GM12878 (cell line): ENCODE data around the gene COQ2. TPM values are rescaled to one million over a fixed set of nuclear protein-coding genes. Genes with fewer than 3 reads are reported as not detected.

Experiments
- ATAC-seq: fragments of 200-7000 bp; cut with Tn5 transposase; 3 replicates; pipeline ENCODE4 v1.9.1; 2020; ENCODE audit warnings: mild to moderate bottlenecking, moderate library complexity
- BruUV-seq: library from RNA; stranded (reverse); fragments of 400-500 nt; replicated peaks from 2 replicates; lab custom pipeline; 2021; lab: Mats Ljungman, UMichigan
- CTCF ChIA-PET: fragments of 300-600 bp; sonication (Branson Sonifier 250); formaldehyde crosslinking; extraction: SDS; loops from one replicate; lab custom pipeline; 2021; ENCODE audit warnings: inconsistent platforms; lab: Yijun Ruan, JAX
- POLR2A ChIA-PET: fragments of 350-600 bp; formaldehyde crosslinking; extraction: SDS; loops from one replicate; lab custom pipeline; 2021; ENCODE audit warnings: inconsistent platforms; lab: Charles Lee
- RAD21 ChIA-PET: fragments of 300-600 bp; sonication (Branson Sonifier 250); formaldehyde crosslinking; loops from one replicate; lab custom pipeline; 2023; ENCODE audit warnings: antibody characterized with exemption; ENCODE audit not compliant: unreplicated experiment; lab: Charles Lee
- SMC1A ChIA-PET: fragments of 300-600 bp; sonication (Branson Sonifier 250); formaldehyde crosslinking; loops from one replicate; lab custom pipeline; 2023; ENCODE audit not compliant: unreplicated experiment, uncharacterized antibody; lab: Charles Lee
- DNase-seq: peaks from one replicate; pipeline ENCODE4 v3.0.0-alpha.2; 2011; ENCODE audit warnings: low read depth, low spot score
- FAIRE-seq: peaks from 3 replicates; lab custom pipeline; 2011; peaks lifted over from hg19 to GRCh38; lab: Jason Lieb, UNC
- H2AFZ ChIP-seq: 2 replicates; pipeline ENCODE4 v1.6.0; 2011; ENCODE audit warnings: low read depth, low read length, control low read depth; ENCODE audit not compliant: control insufficient read depth
- H3K27ac ChIP-seq: 2 replicates; pipeline ENCODE4 v1.5.1; 2011; ENCODE audit warnings: control low read depth; ENCODE audit not compliant: control insufficient read depth, insufficient read depth
- H3K27me3 ChIP-seq, 2 experiments: replicated peaks in 1 of 2; 2 replicates each; pipeline versions ENCODE4 v1.6.0 to v1.6.1; 2011; ENCODE audit warnings: low read length in 1 of 2; ENCODE audit not compliant: control insufficient read depth in 2 of 2, insufficient read depth in 2 of 2
- H3K36me3 ChIP-seq, 2 experiments: 2 replicates each; pipeline ENCODE4 v1.5.1; 2011; ENCODE audit warnings: low read length in 1 of 2; ENCODE audit not compliant: control insufficient read depth in 2 of 2, insufficient read depth in 2 of 2
- H3K4me1 ChIP-seq: 2 replicates; pipeline ENCODE4 v1.6.1; 2011; ENCODE audit warnings: mild to moderate bottlenecking, low read length, moderate library complexity, mixed read lengths; ENCODE audit not compliant: control insufficient read depth, insufficient read depth
- H3K4me2 ChIP-seq: 2 replicates; pipeline ENCODE4 v1.6.0; 2011; ENCODE audit warnings: control low read depth; ENCODE audit not compliant: control insufficient read depth, insufficient read depth
- H3K4me3 ChIP-seq: fragments of 200-600 bp; sonication (generic); 2 replicates; pipeline ENCODE4 v1.5.1; 2016
- H3K79me2 ChIP-seq: 2 replicates; pipeline ENCODE4 v1.6.0; 2011; ENCODE audit warnings: low read length; ENCODE audit not compliant: control insufficient read depth, insufficient read depth
- H3K9ac ChIP-seq: 2 replicates; pipeline ENCODE4 v1.8.0; 2011; ENCODE audit warnings: low read length, control low read depth, mixed read lengths; ENCODE audit not compliant: control insufficient read depth, insufficient read depth
- H3K9me3 ChIP-seq: replicated peaks from 3 replicates; pipeline ENCODE4 v1.5.1; 2011; ENCODE audit warnings: mild to moderate bottlenecking, low read length; ENCODE audit not compliant: control insufficient read depth, insufficient read depth
- H4K20me1 ChIP-seq: 2 replicates; pipeline ENCODE4 v1.6.0; 2011; ENCODE audit not compliant: control insufficient read depth, insufficient read depth
- IKZF2 ChIP-seq, 2 experiments: fragments of 450-650 bp; IDR thresholded peaks; 2 replicates each; pipeline ENCODE4 v1.6.1; 2017; ENCODE audit warnings: mild to moderate bottlenecking in 2 of 2, moderate library complexity in 2 of 2
- NR2C1 ChIP-seq: fragments of 450-650 bp; IDR thresholded peaks from 2 replicates; pipeline ENCODE4 v1.6.1; 2017; ENCODE audit warnings: antibody characterized with exemption, mild to moderate bottlenecking, moderate library complexity
- RAD21 ChIP-seq: IDR thresholded peaks from 2 replicates; pipeline ENCODE4 v1.6.1; 2011; ENCODE audit warnings: mild to moderate bottlenecking, low read depth, low read length, moderate library complexity; ENCODE audit not compliant: insufficient read depth
- RELA ChIP-seq: fragments of 450-650 bp; IDR thresholded peaks from 2 replicates; pipeline ENCODE4 v1.8.0; 2014; ENCODE audit warnings: borderline replicate concordance; ENCODE audit not compliant: partially characterized antibody
- SRF ChIP-seq, 2 experiments: IDR thresholded peaks; 2 replicates each; pipeline ENCODE4 v1.6.1; 2011; ENCODE audit warnings: low read depth in 2 of 2, low read length in 2 of 2, mild to moderate bottlenecking in 1 of 2, moderate library complexity in 1 of 2
- TCF3 ChIP-seq: IDR thresholded peaks from 2 replicates; pipeline ENCODE4 v1.6.1; 2012; ENCODE audit warnings: low read depth, mild to moderate bottlenecking, low read length, borderline replicate concordance; ENCODE audit not compliant: insufficient read depth
- ZBED1 ChIP-seq: IDR thresholded peaks from 2 replicates; pipeline ENCODE4 v1.6.1; 2016; ENCODE audit warnings: borderline replicate concordance
- WGBS: methylation state at CpG from one replicate; pipeline ENCODE4 v1.1.6; 2016; ENCODE audit warnings: low lambda C conversion rate; ENCODE audit not compliant: insufficient replicate concordance, insufficient coverage; ENCODE audit errors: missing lambda C conversion rate; 5-methylcytosine and 5-hydroxymethylcytosine counted together
- in situ Hi-C: fragments of 300-500 bp; cut with MboI; formaldehyde crosslinking; loops from 9 replicates; pipeline ENCODE4 v1.14.3; 2018; ENCODE audit warnings: mixed read lengths
- intact Hi-C: fragments of 100-400 bp; cut with micrococcal nuclease; formaldehyde crosslinking; loops from one replicate; pipeline ENCODE4 v1.14.2; 2022; ENCODE audit not compliant: unreplicated experiment
- polyA plus RNA-seq, 11 experiments: library from polyadenylated mRNA; depleted of rRNA in 4 of 11; unstranded in 6 of 11; stranded (reverse) in 5 of 11; fragments of >200 nt; fragmentation: Nextera tagmentation in 4 of 11; fragmentation: Illumina TruSeq in 1 of 11; extraction: Ambion mirVana in 4 of 11; extraction: Trizol in 1 of 11; gene quantifications; 1 replicate in 1 of 11; 2 replicates in 10 of 11; pipeline versions ENCODE4 v1.2.1 to v1.2.3, GENCODE V29; 2011 to 2016; ENCODE audit warnings: inconsistent platforms in 2 of 11, missing spikeins in 2 of 11, low read depth in 1 of 11
- total RNA-seq, 4 experiments: library from RNA; depleted of rRNA in 3 of 4; stranded (reverse); fragments of >200 nt in 3 of 4; fragmentation: Illumina TruSeq in 1 of 4; extraction: Trizol in 1 of 4; gene quantifications; 2 replicates each; pipeline versions ENCODE4 v1.2.1 to v1.2.3, GENCODE V29; 2013 to 2021
- TF ChIP-seq, protein P1 (sequence below): fragments of 450-650 bp; IDR thresholded peaks from 2 replicates; pipeline ENCODE4 v1.6.1; 2016; ENCODE audit warnings: mild to moderate bottlenecking
- TF ChIP-seq, protein P2 (sequence below): fragments of 450-650 bp; IDR thresholded peaks from 2 replicates; pipeline ENCODE4 v1.6.1; 2017; ENCODE audit warnings: mild to moderate bottlenecking, moderate library complexity
- TF ChIP-seq, protein P3 (sequence below): IDR thresholded peaks from 2 replicates; pipeline ENCODE4 v1.6.1; 2012; ENCODE audit warnings: low read depth, low read length, improper control_type of control experiment
- TF ChIP-seq, protein P4 (sequence below): fragments of 450-650 bp; IDR thresholded peaks from 2 replicates; pipeline ENCODE4 v1.6.1; 2017; ENCODE audit warnings: mild to moderate bottlenecking

Gene COQ2
- total and polyA plus RNA-seq, 10 of the 15 experiments (the other 5 are each of a cell fraction or from before 2014, with no cell fraction given): 5.0 to 46.7 (median 19.1) TPM

DNA sequence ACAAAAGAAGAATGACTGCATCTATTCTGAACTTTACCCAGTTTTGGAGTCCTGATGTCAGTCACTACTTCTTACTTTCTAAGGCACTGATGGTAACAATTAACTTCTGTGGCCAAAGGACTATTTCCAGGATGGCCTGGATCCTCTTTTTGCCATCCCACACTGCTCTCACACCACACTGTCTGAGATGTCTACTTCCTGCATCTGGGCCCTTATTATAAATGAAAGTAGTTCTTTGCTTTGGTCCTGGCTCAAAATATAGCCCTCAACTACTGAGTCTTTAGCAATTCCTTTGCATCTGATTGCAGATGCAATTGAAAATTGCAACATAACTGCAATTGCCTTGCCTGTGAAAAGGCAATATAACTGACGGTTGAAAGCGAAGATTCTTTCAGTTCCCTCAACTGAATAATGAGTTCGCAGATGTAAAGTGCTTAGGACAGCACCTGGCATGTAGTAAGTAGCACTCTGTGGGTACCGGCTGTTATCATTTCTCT lies 44.2 kb downstream of the COQ2 start:
- no peaks in the 10 kb centered on the region for H4K20me1 ChIP-seq
- no peak overlapping the region for H3K9ac ChIP-seq
- H3K9me3 ChIP-seq: no peaks in the 10 kb centered on the region
- no peaks in the 10 kb centered on the region for H3K36me3 ChIP-seq
- H2AFZ ChIP-seq: no peak overlapping the region
- DNase-seq (peak; percentile 96), ATAC-seq (peak; percentile 90), FAIRE-seq (peak; percentile 86)
- WGBS: 0% methylated on average over 4 of the region's 4 CpGs
- ChIA-PET CTCF (interaction anchor here (0.8 to 4.3 kb wide), 9 partner anchors 10 to 166 kb away, joined by 3 to 38 read pairs (median 4); no protein-coding TSS in a partner anchor), RAD21 (interaction anchor here (0.7 to 2.9 kb wide), 13 partner anchors 11 to 130 kb away, joined by 3 to 23 read pairs (median 4); no protein-coding TSS in a partner anchor), SMC1A (interaction anchor here (0.8 to 3.2 kb wide), 12 partner anchors 11 to 66 kb away, joined by 3 to 30 read pairs (median 6); no protein-coding TSS in a partner anchor), POLR2A (interaction anchor here (0.7 to 1.4 kb wide), 3 partner anchors 11 to 1054 kb away, joined by 3 to 9 read pairs (median 3); no protein-coding TSS in a partner anchor)
- no peak overlapping the region for H3K4me3 ChIP-seq
- H3K4me2 ChIP-seq: peak overlapping the region; percentile 56
- peak overlapping the region; percentile 75; the same call in 1 of the 2 replicates for H3K27ac ChIP-seq
- intact Hi-C loops (loop anchor here (1.0 to 2.0 kb wide), 4 partner anchors 18 to 33 kb away; no protein-coding TSS in a partner anchor), in situ Hi-C loops (no loop called here)
- peaks cover 20% of the 10 kb centered on the region for H3K4me1 ChIP-seq
- no TSS peak for BruUV-seq
- no peaks in the 10 kb centered on the region for H3K27me3 ChIP-seq
- no peaks in the 10 kb centered on the region for H3K79me2 ChIP-seq
- no peak for TF ChIP-seq NR2C1
- TF ChIP-seq SRF (IDR thresholded peaks at IDR 0.05; ENCODE audit: low read depth in 2 of 2, low read length in 2 of 2): no peak
- no peak for TF ChIP-seq RELA
- TF ChIP-seq, protein P1, sequence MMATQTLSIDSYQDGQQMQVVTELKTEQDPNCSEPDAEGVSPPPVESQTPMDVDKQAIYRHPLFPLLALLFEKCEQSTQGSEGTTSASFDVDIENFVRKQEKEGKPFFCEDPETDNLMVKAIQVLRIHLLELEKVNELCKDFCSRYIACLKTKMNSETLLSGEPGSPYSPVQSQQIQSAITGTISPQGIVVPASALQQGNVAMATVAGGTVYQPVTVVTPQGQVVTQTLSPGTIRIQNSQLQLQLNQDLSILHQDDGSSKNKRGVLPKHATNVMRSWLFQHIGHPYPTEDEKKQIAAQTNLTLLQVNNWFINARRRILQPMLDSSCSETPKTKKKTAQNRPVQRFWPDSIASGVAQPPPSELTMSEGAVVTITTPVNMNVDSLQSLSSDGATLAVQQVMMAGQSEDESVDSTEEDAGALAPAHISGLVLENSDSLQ: peak; percentile 75
- peak; percentile 34; the same call in 1 of the 2 replicates for TF ChIP-seq TCF3
- no peak; the same call in 1 of the 2 replicates for TF ChIP-seq ZBED1
- TF ChIP-seq, protein P2, sequence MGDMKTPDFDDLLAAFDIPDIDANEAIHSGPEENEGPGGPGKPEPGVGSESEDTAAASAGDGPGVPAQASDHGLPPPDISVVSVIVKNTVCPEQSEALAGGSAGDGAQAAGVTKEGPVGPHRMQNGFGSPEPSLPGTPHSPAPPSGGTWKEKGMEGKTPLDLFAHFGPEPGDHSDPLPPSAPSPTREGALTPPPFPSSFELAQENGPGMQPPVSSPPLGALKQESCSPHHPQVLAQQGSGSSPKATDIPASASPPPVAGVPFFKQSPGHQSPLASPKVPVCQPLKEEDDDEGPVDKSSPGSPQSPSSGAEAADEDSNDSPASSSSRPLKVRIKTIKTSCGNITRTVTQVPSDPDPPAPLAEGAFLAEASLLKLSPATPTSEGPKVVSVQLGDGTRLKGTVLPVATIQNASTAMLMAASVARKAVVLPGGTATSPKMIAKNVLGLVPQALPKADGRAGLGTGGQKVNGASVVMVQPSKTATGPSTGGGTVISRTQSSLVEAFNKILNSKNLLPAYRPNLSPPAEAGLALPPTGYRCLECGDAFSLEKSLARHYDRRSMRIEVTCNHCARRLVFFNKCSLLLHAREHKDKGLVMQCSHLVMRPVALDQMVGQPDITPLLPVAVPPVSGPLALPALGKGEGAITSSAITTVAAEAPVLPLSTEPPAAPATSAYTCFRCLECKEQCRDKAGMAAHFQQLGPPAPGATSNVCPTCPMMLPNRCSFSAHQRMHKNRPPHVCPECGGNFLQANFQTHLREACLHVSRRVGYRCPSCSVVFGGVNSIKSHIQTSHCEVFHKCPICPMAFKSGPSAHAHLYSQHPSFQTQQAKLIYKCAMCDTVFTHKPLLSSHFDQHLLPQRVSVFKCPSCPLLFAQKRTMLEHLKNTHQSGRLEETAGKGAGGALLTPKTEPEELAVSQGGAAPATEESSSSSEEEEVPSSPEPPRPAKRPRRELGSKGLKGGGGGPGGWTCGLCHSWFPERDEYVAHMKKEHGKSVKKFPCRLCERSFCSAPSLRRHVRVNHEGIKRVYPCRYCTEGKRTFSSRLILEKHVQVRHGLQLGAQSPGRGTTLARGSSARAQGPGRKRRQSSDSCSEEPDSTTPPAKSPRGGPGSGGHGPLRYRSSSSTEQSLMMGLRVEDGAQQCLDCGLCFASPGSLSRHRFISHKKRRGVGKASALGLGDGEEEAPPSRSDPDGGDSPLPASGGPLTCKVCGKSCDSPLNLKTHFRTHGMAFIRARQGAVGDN: peak; percentile 28; the same call in 1 of the 2 replicates
- no peak for TF ChIP-seq RAD21
- TF ChIP-seq, protein P3, sequence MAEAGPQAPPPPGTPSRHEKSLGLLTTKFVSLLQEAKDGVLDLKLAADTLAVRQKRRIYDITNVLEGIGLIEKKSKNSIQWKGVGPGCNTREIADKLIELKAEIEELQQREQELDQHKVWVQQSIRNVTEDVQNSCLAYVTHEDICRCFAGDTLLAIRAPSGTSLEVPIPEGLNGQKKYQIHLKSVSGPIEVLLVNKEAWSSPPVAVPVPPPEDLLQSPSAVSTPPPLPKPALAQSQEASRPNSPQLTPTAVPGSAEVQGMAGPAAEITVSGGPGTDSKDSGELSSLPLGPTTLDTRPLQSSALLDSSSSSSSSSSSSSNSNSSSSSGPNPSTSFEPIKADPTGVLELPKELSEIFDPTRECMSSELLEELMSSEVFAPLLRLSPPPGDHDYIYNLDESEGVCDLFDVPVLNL: no peak
- TF ChIP-seq, protein P4, sequence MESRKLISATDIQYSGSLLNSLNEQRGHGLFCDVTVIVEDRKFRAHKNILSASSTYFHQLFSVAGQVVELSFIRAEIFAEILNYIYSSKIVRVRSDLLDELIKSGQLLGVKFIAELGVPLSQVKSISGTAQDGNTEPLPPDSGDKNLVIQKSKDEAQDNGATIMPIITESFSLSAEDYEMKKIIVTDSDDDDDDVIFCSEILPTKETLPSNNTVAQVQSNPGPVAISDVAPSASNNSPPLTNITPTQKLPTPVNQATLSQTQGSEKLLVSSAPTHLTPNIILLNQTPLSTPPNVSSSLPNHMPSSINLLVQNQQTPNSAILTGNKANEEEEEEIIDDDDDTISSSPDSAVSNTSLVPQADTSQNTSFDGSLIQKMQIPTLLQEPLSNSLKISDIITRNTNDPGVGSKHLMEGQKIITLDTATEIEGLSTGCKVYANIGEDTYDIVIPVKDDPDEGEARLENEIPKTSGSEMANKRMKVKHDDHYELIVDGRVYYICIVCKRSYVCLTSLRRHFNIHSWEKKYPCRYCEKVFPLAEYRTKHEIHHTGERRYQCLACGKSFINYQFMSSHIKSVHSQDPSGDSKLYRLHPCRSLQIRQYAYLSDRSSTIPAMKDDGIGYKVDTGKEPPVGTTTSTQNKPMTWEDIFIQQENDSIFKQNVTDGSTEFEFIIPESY: no peak
- peak; percentile 98 for TF ChIP-seq IKZF2 (IDR thresholded peaks at IDR 0.05)
